Mesenchymal stem cell (in vitro differentiated cells and primary cell): ENCODE data around the gene DMAP1.

ENCODE experiments used
- DNase-seq: peaks from one replicate; pipeline ENCODE4 v3.0.0-alpha.2; 2013
- H2AFZ ChIP-seq: one replicate; pipeline ENCODE4 v1.6.1; 2013; ENCODE audit warnings: low read depth, mild to moderate bottlenecking, control low read depth, inconsistent platforms, low read length, moderate library complexity
- H2AK5ac ChIP-seq: 2 replicates; pipeline ENCODE4 v1.6.1; 2013; ENCODE audit warnings: low read length, moderate library complexity, mild to moderate bottlenecking, inconsistent platforms; ENCODE audit not compliant: severe bottlenecking
- H2BK120ac ChIP-seq: one replicate; pipeline ENCODE4 v1.6.1; 2013; ENCODE audit warnings: low read depth, mild to moderate bottlenecking, inconsistent platforms, low read length, moderate library complexity
- H2BK12ac ChIP-seq, 2 experiments: one replicate each; pipeline ENCODE4 v1.6.1; 2013; ENCODE audit warnings: inconsistent platforms in 2 of 2, low read length in 2 of 2, mild to moderate bottlenecking in 2 of 2, moderate library complexity in 2 of 2, control low read depth in 1 of 2
- H2BK15ac ChIP-seq: one replicate; pipeline ENCODE4 v1.6.1; 2013; ENCODE audit warnings: mild to moderate bottlenecking, low read depth, inconsistent platforms; ENCODE audit not compliant: poor library complexity, severe bottlenecking
- H2BK5ac ChIP-seq: 2 replicates; pipeline ENCODE4 v1.6.1; 2013; ENCODE audit warnings: low read depth, mild to moderate bottlenecking, low read length, control low read depth, inconsistent platforms; ENCODE audit not compliant: poor library complexity, severe bottlenecking
- H3K14ac ChIP-seq, 2 experiments: one replicate each; pipeline ENCODE4 v1.6.1; 2013; ENCODE audit warnings: inconsistent platforms in 2 of 2, low read length in 2 of 2, control low read depth in 1 of 2, mild to moderate bottlenecking in 1 of 2, moderate library complexity in 1 of 2
- H3K18ac ChIP-seq, 2 experiments: one replicate each; pipeline ENCODE4 v1.6.1; 2013; ENCODE audit warnings: inconsistent platforms in 2 of 2, low read length in 2 of 2, control low read depth in 1 of 2, low read depth in 1 of 2, mild to moderate bottlenecking in 1 of 2
- H3K23ac ChIP-seq, 2 experiments: one replicate each; pipeline ENCODE4 v1.6.1; 2013; ENCODE audit warnings: inconsistent platforms in 2 of 2, low read length in 2 of 2, mild to moderate bottlenecking in 2 of 2, moderate library complexity in 2 of 2, control low read depth in 1 of 2
- H3K27ac ChIP-seq: 2 replicates; pipeline ENCODE4 v1.5.1; 2013; ENCODE audit warnings: mild to moderate bottlenecking, moderate library complexity, low read length, control low read depth, inconsistent platforms; ENCODE audit not compliant: poor library complexity, severe bottlenecking
- H3K27me3 ChIP-seq, 2 experiments: 2 replicates each; pipeline versions ENCODE4 v1.6.1 to v1.7.0; 2013; ENCODE audit warnings: low read length in 2 of 2, mild to moderate bottlenecking in 2 of 2, moderate library complexity in 2 of 2, control low read depth in 1 of 2, inconsistent platforms in 1 of 2; ENCODE audit not compliant: control insufficient read depth in 1 of 2, insufficient read depth in 1 of 2
- H3K36me3 ChIP-seq, 2 experiments: 2 replicates each; pipeline versions ENCODE4 v1.6.1 to v1.7.0; 2013; ENCODE audit warnings: low read length in 2 of 2, control low read depth in 1 of 2, inconsistent platforms in 1 of 2, low read depth in 1 of 2, mild to moderate bottlenecking in 1 of 2; ENCODE audit not compliant: insufficient read depth in 2 of 2, control insufficient read depth in 1 of 2
- H3K4ac ChIP-seq, 2 experiments: one replicate each; pipeline ENCODE4 v1.6.1; 2013; ENCODE audit warnings: inconsistent platforms in 2 of 2, low read length in 2 of 2, mild to moderate bottlenecking in 2 of 2, moderate library complexity in 2 of 2, control low read depth in 1 of 2, low read depth in 1 of 2
- H3K4me1 ChIP-seq: 2 replicates; pipeline ENCODE4 v1.6.1; 2013; ENCODE audit warnings: low read depth, low read length, control low read depth; ENCODE audit not compliant: control insufficient read depth, insufficient read depth
- H3K4me2 ChIP-seq: 2 replicates; pipeline ENCODE4 v1.6.1; 2013; ENCODE audit warnings: low read length, mild to moderate bottlenecking, inconsistent platforms; ENCODE audit not compliant: poor library complexity, severe bottlenecking
- H3K4me3 ChIP-seq, 2 experiments: 2 replicates each; pipeline versions ENCODE4 v1.5.1 to v1.7.0; 2013; ENCODE audit warnings: low read length in 2 of 2, mild to moderate bottlenecking in 2 of 2, control low read depth in 1 of 2, low read depth in 1 of 2; ENCODE audit not compliant: insufficient read depth in 1 of 2
- H3K79me1 ChIP-seq: replicated peaks from 2 replicates; pipeline ENCODE4 v1.6.1; 2013; ENCODE audit warnings: mild to moderate bottlenecking, control low read depth, low read length, inconsistent platforms; ENCODE audit not compliant: poor library complexity, severe bottlenecking
- H3K9ac ChIP-seq: 2 replicates; pipeline ENCODE4 v1.7.0; 2013; ENCODE audit warnings: mild to moderate bottlenecking, low read length, moderate library complexity
- H3K9me3 ChIP-seq: 2 replicates; pipeline ENCODE4 v1.7.0; 2013; ENCODE audit warnings: mild to moderate bottlenecking, low read length; ENCODE audit not compliant: control insufficient read depth
- H4K8ac ChIP-seq: one replicate; pipeline ENCODE4 v1.6.1; 2013; ENCODE audit warnings: inconsistent platforms, mild to moderate bottlenecking, low read length, moderate library complexity
- H4K91ac ChIP-seq: one replicate; pipeline ENCODE4 v1.6.1; 2013; ENCODE audit warnings: mild to moderate bottlenecking, low read length, inconsistent platforms
- WGBS: methylation state at CpG from one replicate; pipeline ENCODE4 v1.1.7; 2013; ENCODE audit warnings: mixed read lengths; 5-methylcytosine and 5-hydroxymethylcytosine counted together

The DMAP1 gene

GRCh38 chr1:44250068-44250781 is 37.0 kb downstream of the DMAP1 start:
- H2BK120ac ChIP-seq, result no peak overlapping the region
- DNase-seq, result no peak
- H2AK5ac ChIP-seq, result no peak overlapping the region
- no peak overlapping the region for H3K4me2 ChIP-seq
- H3K4ac ChIP-seq, result no peak overlapping the region
- no peak overlapping the region for H3K4me3 ChIP-seq
- peaks cover 26 to 54% of the 10 kb centered on the region in 2 experiments for H3K36me3 ChIP-seq
- H2BK15ac ChIP-seq, result no peak overlapping the region
- H4K8ac ChIP-seq, result no peak overlapping the region
- H2BK5ac ChIP-seq, result no peak overlapping the region
- no peaks in the 10 kb centered on the region for H3K9me3 ChIP-seq
- no peak overlapping the region for H2AFZ ChIP-seq
- H3K14ac ChIP-seq, result no peak overlapping the region
- H3K4me1 ChIP-seq, result no peaks in the 10 kb centered on the region
- no peak overlapping the region for H3K18ac ChIP-seq
- H3K9ac ChIP-seq, result no peak overlapping the region
- 94% methylated on average over 33 of the region's 33 CpGs for WGBS
- H4K91ac ChIP-seq, result no peak overlapping the region
- no peaks in the 10 kb centered on the region for H3K27me3 ChIP-seq
- no peak overlapping the region for H3K23ac ChIP-seq
- H3K27ac ChIP-seq, result no peak overlapping the region
- H3K79me1 ChIP-seq, result peaks cover 40% of the 10 kb centered on the region
- no peak overlapping the region for H2BK12ac ChIP-seq

GRCh38 chr1:44251486-44251885 is 38.2 kb downstream of the DMAP1 start:
- no peak overlapping the region for H3K4me3 ChIP-seq
- no peak overlapping the region for H3K4ac ChIP-seq
- H3K4me2 ChIP-seq, result no peak overlapping the region
- no peak overlapping the region for H2BK15ac ChIP-seq
- H4K91ac ChIP-seq, result no peak overlapping the region
- no peak overlapping the region for H3K14ac ChIP-seq
- H3K27me3 ChIP-seq, result no peaks in the 10 kb centered on the region
- H3K27ac ChIP-seq, result no peak overlapping the region
- no peak overlapping the region for H2BK120ac ChIP-seq
- H3K79me1 ChIP-seq, result peaks cover 34% of the 10 kb centered on the region
- DNase-seq, result no peak
- H2BK5ac ChIP-seq, result no peak overlapping the region
- no peak overlapping the region for H3K9ac ChIP-seq
- H4K8ac ChIP-seq, result no peak overlapping the region
- 93% methylated on average over 1 of the region's 1 CpG for WGBS
- no peaks in the 10 kb centered on the region for H3K4me1 ChIP-seq
- H3K23ac ChIP-seq, result no peak overlapping the region
- H3K18ac ChIP-seq, result no peak overlapping the region
- no peak overlapping the region for H2AK5ac ChIP-seq
- H3K9me3 ChIP-seq, result no peaks in the 10 kb centered on the region
- no peak overlapping the region for H2AFZ ChIP-seq
- no peak overlapping the region for H2BK12ac ChIP-seq
- peaks cover 34 to 57% of the 10 kb centered on the region in 2 experiments for H3K36me3 ChIP-seq

- H3K79me1 ChIP-seq, result peaks cover 32% of the 10 kb centered on the region
- no peak overlapping the region for H2BK5ac ChIP-seq
- no peak overlapping the region for H4K8ac ChIP-seq
- no peak overlapping the region for H3K27ac ChIP-seq
- whole genome bisulfite sequencing, result 95% methylated on average over 23 of the region's 23 CpGs
- H2BK12ac ChIP-seq, result no peak overlapping the region
- no peak overlapping the region for H3K4me3 ChIP-seq
- no peak overlapping the region for H3K23ac ChIP-seq
- H3K14ac ChIP-seq, result no peak overlapping the region
- H3K4ac ChIP-seq, result no peak overlapping the region
- DNase-seq, result no peak
- no peaks in the 10 kb centered on the region for H3K4me1 ChIP-seq
- no peaks in the 10 kb centered on the region for H3K27me3 ChIP-seq
- no peak overlapping the region for H2BK120ac ChIP-seq
- H4K91ac ChIP-seq, result no peak overlapping the region
- no peak overlapping the region for H3K18ac ChIP-seq
- H2AK5ac ChIP-seq, result no peak overlapping the region
- no peaks in the 10 kb centered on the region for H3K9me3 ChIP-seq
- no peak overlapping the region for H3K4me2 ChIP-seq
- peaks cover 33 to 58% of the 10 kb centered on the region in 2 experiments for H3K36me3 ChIP-seq
- no peak overlapping the region for H2AFZ ChIP-seq
- no peak overlapping the region for H2BK15ac ChIP-seq
- no peak overlapping the region for H3K9ac ChIP-seq
Observed at GRCh38 chr1:44251989-44252671, 38.9 kb downstream of the DMAP1 start.

- no peak overlapping the region for H3K14ac ChIP-seq
- no peaks in the 10 kb centered on the region for H3K9me3 ChIP-seq
- H2BK15ac ChIP-seq, result no peak overlapping the region
- no peak overlapping the region for H3K4ac ChIP-seq
- no peak overlapping the region for H2BK5ac ChIP-seq
- no peak overlapping the region for H3K9ac ChIP-seq
- H3K4me1 ChIP-seq, result no peaks in the 10 kb centered on the region
- no peak overlapping the region for H2AFZ ChIP-seq
- H2BK120ac ChIP-seq, result no peak overlapping the region
- H4K8ac ChIP-seq, result no peak overlapping the region
- no peak overlapping the region for H3K27ac ChIP-seq
- H3K4me2 ChIP-seq, result no peak overlapping the region
- 88% methylated on average over 4 of the region's 4 CpGs for WGBS
- peaks cover 23 to 46% of the 10 kb centered on the region in 2 experiments for H3K36me3 ChIP-seq
- no peak overlapping the region for H3K18ac ChIP-seq
- no peak overlapping the region for H2AK5ac ChIP-seq
- DNase-seq, result no peak
- H2BK12ac ChIP-seq, result no peak overlapping the region
- no peaks in the 10 kb centered on the region for H3K27me3 ChIP-seq
- no peak overlapping the region for H4K91ac ChIP-seq
- H3K4me3 ChIP-seq, result no peak overlapping the region
- H3K23ac ChIP-seq, result no peak overlapping the region
- H3K79me1 ChIP-seq, result peaks cover 24% of the 10 kb centered on the region
Observed at GRCh38 chr1:44254392-44254910, 41.2 kb downstream of the DMAP1 start.
